ENCODE measurements around the gene DENND6A.

Gene DENND6A

GRCh38 chr3:57586778-57587177, 106.1 kb downstream of the DENND6A start:
- intact Hi-C loops (cut with DNase I), result no loop called here
- DNase-seq, result no peak

DNA sequence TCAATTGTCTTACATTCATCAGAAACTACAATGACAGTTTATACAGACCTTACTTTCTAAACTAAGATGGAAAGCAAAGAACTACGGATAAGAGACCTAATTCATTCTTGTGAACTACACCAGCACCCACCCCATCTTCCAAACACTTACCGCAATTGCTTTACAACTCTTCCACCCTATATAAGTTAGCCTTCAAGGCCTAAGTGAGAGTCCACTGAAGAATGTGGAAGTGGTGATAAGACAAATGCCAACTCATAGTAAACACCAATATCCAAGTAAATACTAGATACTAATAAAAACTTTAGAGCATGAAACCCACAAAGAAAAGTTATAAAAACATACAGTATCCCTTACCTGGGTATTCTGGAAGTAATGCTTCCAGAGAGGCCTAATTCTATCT, 109.3 kb downstream of the DENND6A start:
- DNase-seq, result no peak
- intact Hi-C loops (cut with DNase I), result no loop called here

GRCh38 chr3:57582474-57583168, 110.3 kb downstream of the DENND6A start:
- DNase-seq, result no peak
- intact Hi-C loops (cut with DNase I), result no loop called here

- intact Hi-C loops (cut with DNase I), result no loop called here
- no peak for DNase-seq
Observed at GRCh38 chr3:57577801-57578200, 115.1 kb downstream of the DENND6A start.

DNA sequence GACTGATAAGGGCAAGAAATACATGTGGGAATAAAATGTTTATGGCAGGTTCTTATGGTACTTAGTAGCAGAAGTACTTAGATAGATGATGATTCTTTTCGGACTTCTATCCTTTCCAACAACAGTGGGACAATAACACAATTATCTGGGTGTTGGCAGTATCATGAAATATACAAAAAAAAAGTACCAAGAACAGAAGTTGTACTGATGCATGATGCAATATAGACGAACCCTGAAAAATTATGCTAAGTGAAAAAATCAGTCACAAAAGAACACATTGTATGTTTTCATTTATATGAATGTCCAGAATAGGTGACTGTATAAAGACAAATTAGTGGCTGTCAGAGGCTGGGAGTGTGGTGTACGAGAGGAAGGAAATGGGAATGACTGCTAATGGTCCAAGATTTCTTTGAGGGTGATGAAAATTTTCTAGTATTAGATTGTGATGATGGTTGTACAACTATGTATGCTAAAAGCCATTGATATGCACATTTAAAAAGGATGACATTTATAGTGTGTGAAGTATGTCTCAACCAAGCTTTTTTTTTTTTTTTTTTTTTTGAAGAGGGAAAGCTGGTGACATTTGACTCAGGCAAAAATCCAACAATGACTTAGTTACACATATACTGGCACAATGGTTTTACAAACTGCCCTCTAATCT, 116.8 kb downstream of the DENND6A start:
- DNase-seq, result no peak
- intact Hi-C loops (cut with DNase I), result no loop called here
